HCT116 (cell line): ENCODE measurements around the gene RYR2. TPM values are rescaled to one million over a fixed set of nuclear protein-coding genes. Genes with fewer than 3 reads are reported as not detected.

Experiments used
- ATAC-seq: fragments of 200-7000 bp; cut with Tn5 transposase; 2 replicates; pipeline ENCODE4 v1.9.1; 2020; ENCODE audit warnings: mild to moderate bottlenecking, moderate library complexity
- BruUV-seq: library from RNA; stranded (reverse); fragments of 400-500 nt; replicated peaks from 2 replicates; lab custom pipeline; 2021; lab: Mats Ljungman, UMichigan
- CTCF ChIA-PET: fragments of 300-600 bp; sonication (Branson Sonifier 250); formaldehyde crosslinking; loops from one replicate; lab custom pipeline; 2021; ENCODE audit warnings: antibody characterized with exemption; lab: Charles Lee
- POLR2A ChIA-PET: fragments of 300-600, 350-600 bp; sonication (Branson Sonifier 250); formaldehyde crosslinking; loops from one replicate; lab custom pipeline; 2021; ENCODE audit warnings: antibody characterized with exemption; lab: Charles Lee
- RAD21 ChIA-PET, 2 experiments: fragments of 300-600 bp; sonication (Branson Sonifier 250); formaldehyde crosslinking; loops; one replicate each; lab custom pipeline; 2023; ENCODE audit warnings: low total read pairs in 2 of 2; ENCODE audit not compliant: uncharacterized antibody in 2 of 2, unreplicated experiment in 2 of 2, low non-redundant PET in 1 of 2; lab: Charles Lee
- DNase-seq: peaks from one replicate; pipeline ENCODE4 v3.0.0-alpha.2; 2010; ENCODE audit warnings: low read depth, low spot score
- H2AFZ ChIP-seq: fragments of 200-600 bp; shearing (Covaris generic), sonication (generic); 2 replicates; pipeline ENCODE4 v1.6.1; 2017; ENCODE audit warnings: low read depth, mixed run types, mixed read lengths, antibody characterized with exemption, low read length; ENCODE audit not compliant: poor library complexity, severe bottlenecking
- H3K27ac ChIP-seq: 2 replicates; pipeline ENCODE4 v1.5.1; 2012; ENCODE audit warnings: low read depth, low read length
- H3K27me3 ChIP-seq: fragments of 200-600 bp; sonication (generic); 2 replicates; pipeline ENCODE4 v1.6.1; 2016; ENCODE audit warnings: mixed run types, low read length, mixed read lengths; ENCODE audit not compliant: insufficient read depth
- H3K36me3 ChIP-seq, 2 experiments: fragments of 200-500 bp in 1 of 2; fragments of 200-600 bp in 1 of 2; sonication (Bioruptor generic) in 1 of 2; sonication (generic) in 1 of 2; 2 replicates each; pipeline versions ENCODE4 v1.5.1 to v1.6.1; 2014 to 2016; ENCODE audit warnings: low read length in 2 of 2, inconsistent platforms in 1 of 2, mixed read lengths in 1 of 2, mixed run types in 1 of 2; ENCODE audit not compliant: insufficient read depth in 2 of 2, control insufficient read depth in 1 of 2
- H3K4me1 ChIP-seq, 2 experiments: fragments of 200-600 bp in 1 of 2; sonication (generic) in 1 of 2; 2 replicates each; pipeline versions ENCODE4 v1.5.1 to v1.6.1; 2012 to 2017; ENCODE audit warnings: low read length in 2 of 2, inconsistent platforms in 1 of 2, mild to moderate bottlenecking in 1 of 2, mixed read lengths in 1 of 2, mixed run types in 1 of 2, moderate library complexity in 1 of 2; ENCODE audit not compliant: insufficient read depth in 2 of 2, control insufficient read depth in 1 of 2
- H3K4me2 ChIP-seq: fragments of 200-600 bp; sonication (generic); 2 replicates; pipeline ENCODE4 v1.6.1; 2017; ENCODE audit warnings: mixed run types, low read length, mixed read lengths
- H3K4me3 ChIP-seq, 2 experiments: fragments of 200-600 bp in 1 of 2; sonication (generic) in 1 of 2; replicated peaks in 1 of 2; 2 replicates each; pipeline ENCODE4 v1.5.1; 2011 to 2016; ENCODE audit warnings: low read length in 2 of 2, control low read depth in 1 of 2, low read depth in 1 of 2, mild to moderate bottlenecking in 1 of 2, mixed read lengths in 1 of 2, mixed run types in 1 of 2
- H3K79me2 ChIP-seq: fragments of 200-600 bp; sonication (generic); 2 replicates; pipeline ENCODE4 v1.6.1; 2017; ENCODE audit warnings: mild to moderate bottlenecking, mixed run types, low read length, moderate library complexity, mixed read lengths; ENCODE audit not compliant: insufficient read depth
- H3K9ac ChIP-seq: fragments of 200-600 bp; sonication (generic); 2 replicates; pipeline ENCODE4 v1.6.1; 2016; ENCODE audit warnings: low read length, mixed read lengths
- H3K9me2 ChIP-seq: fragments of 200-600 bp; sonication (generic), shearing (Covaris generic); 2 replicates; pipeline ENCODE4 v1.6.1; 2017; ENCODE audit warnings: mixed run types, mild to moderate bottlenecking, moderate library complexity; ENCODE audit not compliant: insufficient read depth
- H3K9me3 ChIP-seq, 2 experiments: fragments of 200-500 bp in 1 of 2; fragments of 200-600 bp in 1 of 2; sonication (Bioruptor generic) in 1 of 2; sonication (generic) in 1 of 2; 2 replicates each; pipeline ENCODE4 v1.6.1; 2014 to 2017; ENCODE audit warnings: low read length in 2 of 2, mixed read lengths in 2 of 2, inconsistent platforms in 1 of 2, low read depth in 1 of 2, mild to moderate bottlenecking in 1 of 2, mixed run types in 1 of 2, moderate library complexity in 1 of 2; ENCODE audit not compliant: control insufficient read depth in 1 of 2, insufficient read depth in 1 of 2
- H4K20me1 ChIP-seq: fragments of 200-600 bp; sonication (generic), shearing (Covaris generic); 2 replicates; pipeline ENCODE4 v1.6.1; 2017; ENCODE audit warnings: mixed run types, mild to moderate bottlenecking, moderate library complexity; ENCODE audit not compliant: insufficient read depth
- CBX3 ChIP-seq: IDR thresholded peaks from 2 replicates; pipeline ENCODE4 v1.6.1; 2012; ENCODE audit warnings: low read depth
- CEBPB ChIP-seq: IDR thresholded peaks from 2 replicates; pipeline ENCODE4 v1.6.1; 2012; ENCODE audit warnings: low read depth
- EGR1 ChIP-seq: IDR thresholded peaks from 2 replicates; pipeline ENCODE4 v1.6.1; 2012; ENCODE audit warnings: low read depth
- EZH2 ChIP-seq: fragments of 200-600 bp; sonication (generic); IDR thresholded peaks from 2 replicates; pipeline ENCODE4 v1.6.1; 2017; ENCODE audit warnings: antibody characterized with exemption, mixed run types
- POLR2A ChIP-seq: IDR thresholded peaks from 2 replicates; pipeline ENCODE4 v1.7.0; 2011; ENCODE audit warnings: borderline replicate concordance; ENCODE audit not compliant: insufficient read depth, insufficient read length; ENCODE audit errors: extremely low read depth
- RAD21 ChIP-seq: IDR thresholded peaks from 2 replicates; pipeline ENCODE4 v1.6.1; 2012; ENCODE audit warnings: low read depth, mild to moderate bottlenecking
- SIN3A ChIP-seq: IDR thresholded peaks from 2 replicates; pipeline ENCODE4 v1.6.1; 2012; ENCODE audit warnings: low read depth
- ZNF274 ChIP-seq: fragments of 200-500 bp; sonication (Bioruptor generic); IDR thresholded peaks from 2 replicates; pipeline ENCODE4 v1.6.1; 2014; ENCODE audit warnings: mild to moderate bottlenecking, low read depth, low read length, inconsistent platforms
- intact Hi-C: fragments of 100-400 bp; cut with micrococcal nuclease; formaldehyde crosslinking; loops from 2 replicates; pipeline ENCODE4 v1.10.0; 2022
- total RNA-seq: library from RNA; stranded (reverse); gene quantifications from one replicate; pipeline ENCODE4 v1.2.1, GENCODE V29; 2021; ENCODE audit not compliant: unreplicated experiment
- TF ChIP-seq, protein P1 (sequence below): IDR thresholded peaks from 2 replicates; pipeline ENCODE4 v1.6.1; 2011; ENCODE audit warnings: mild to moderate bottlenecking, low read length, moderate library complexity; ENCODE audit not compliant: insufficient replicate concordance; ENCODE audit errors: extremely low read depth

Gene RYR2
- total RNA-seq, 1 experiment from 2014 or later, result 0.02 TPM

GRCh38 chr1:237293804-237294203 is 251.8 kb downstream of the RYR2 start:
- no peak for DNase-seq
- POLR2A ChIA-PET, result no interaction called here
- Histone ChIP-seq H3K79me2 (no peaks in the 10 kb centered on the region), H3K36me3 (no peaks in the 10 kb centered on the region), H3K9me3 (no peaks in the 10 kb centered on the region; a peak in 1 of 4 replicates), H3K9ac (no peak overlapping the region), H4K20me1 (no peaks in the 10 kb centered on the region), H3K4me2 (no peak overlapping the region), H3K4me1 (no peaks in the 10 kb centered on the region), H3K27me3 (no peaks in the 10 kb centered on the region), H3K4me3 (no peak overlapping the region), H2AFZ (no peak overlapping the region), H3K27ac (no peak overlapping the region)
- RAD21 ChIA-PET, result no interaction called here
- intact Hi-C loops, result no loop called here
- CTCF ChIA-PET, result no interaction called here
- BruUV-seq, result no TSS peak
- TF ChIP-seq CBX3, result no peak
- TF ChIP-seq, all 23 proteins: peak for 0
- H3K9me2 ChIP-seq, result no peaks in the 10 kb centered on the region
- ATAC-seq, result no peak

DNA sequence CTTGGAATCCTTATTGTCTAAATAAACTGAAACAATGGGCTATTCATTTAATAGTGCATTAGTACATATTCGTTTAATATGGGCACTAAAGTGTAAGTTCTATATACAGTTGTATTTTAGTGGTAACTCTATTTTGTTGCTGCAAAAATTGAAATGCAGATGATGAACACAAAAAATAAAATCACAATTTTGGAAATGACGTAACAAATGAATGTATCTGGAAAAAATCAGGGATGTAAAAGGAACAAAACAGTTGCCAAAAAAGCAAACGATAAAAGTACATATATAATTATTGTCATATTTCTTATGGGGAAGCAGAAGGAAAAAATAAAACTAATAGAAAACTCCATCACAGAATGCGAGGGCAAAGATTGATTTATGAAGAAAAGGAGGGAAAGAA is 254.9 kb downstream of the RYR2 start:
- ChIA-PET CTCF (no interaction called here), RAD21 (no interaction called here), POLR2A (no interaction called here)
- Histone ChIP-seq H2AFZ (no peak overlapping the region), H3K9me2 (no peaks in the 10 kb centered on the region), H3K79me2 (no peaks in the 10 kb centered on the region), H3K9ac (no peak overlapping the region), H4K20me1 (no peaks in the 10 kb centered on the region), H3K4me2 (no peak overlapping the region), H3K36me3 (no peaks in the 10 kb centered on the region), H3K4me3 (no peak overlapping the region), H3K27ac (no peak overlapping the region), H3K9me3 (no peaks in the 10 kb centered on the region; a peak in 1 of 4 replicates)
- intact Hi-C loops, result no loop called here
- ATAC-seq (no peak), DNase-seq (no peak)
- BruUV-seq, result no TSS peak
- TF ChIP-seq EGR1, result no peak
- TF ChIP-seq RAD21, result no peak
- TF ChIP-seq SIN3A, result no peak
- no peak for TF ChIP-seq ZNF274
- TF ChIP-seq POLR2A, result no peak
- TF ChIP-seq, protein P1, sequence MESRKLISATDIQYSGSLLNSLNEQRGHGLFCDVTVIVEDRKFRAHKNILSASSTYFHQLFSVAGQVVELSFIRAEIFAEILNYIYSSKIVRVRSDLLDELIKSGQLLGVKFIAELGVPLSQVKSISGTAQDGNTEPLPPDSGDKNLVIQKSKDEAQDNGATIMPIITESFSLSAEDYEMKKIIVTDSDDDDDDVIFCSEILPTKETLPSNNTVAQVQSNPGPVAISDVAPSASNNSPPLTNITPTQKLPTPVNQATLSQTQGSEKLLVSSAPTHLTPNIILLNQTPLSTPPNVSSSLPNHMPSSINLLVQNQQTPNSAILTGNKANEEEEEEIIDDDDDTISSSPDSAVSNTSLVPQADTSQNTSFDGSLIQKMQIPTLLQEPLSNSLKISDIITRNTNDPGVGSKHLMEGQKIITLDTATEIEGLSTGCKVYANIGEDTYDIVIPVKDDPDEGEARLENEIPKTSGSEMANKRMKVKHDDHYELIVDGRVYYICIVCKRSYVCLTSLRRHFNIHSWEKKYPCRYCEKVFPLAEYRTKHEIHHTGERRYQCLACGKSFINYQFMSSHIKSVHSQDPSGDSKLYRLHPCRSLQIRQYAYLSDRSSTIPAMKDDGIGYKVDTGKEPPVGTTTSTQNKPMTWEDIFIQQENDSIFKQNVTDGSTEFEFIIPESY, result no peak
- no peak for TF ChIP-seq EZH2
- TF ChIP-seq CEBPB, result no peak
- TF ChIP-seq, all 23 proteins: peak for 0
- Histone ChIP-seq H3K27me3 (no peaks in the 10 kb centered on the region), H3K4me1 (no peaks in the 10 kb centered on the region)
